ENCODE measurements around the gene RSAD1. TPM values are rescaled to one million over a fixed set of nuclear protein-coding genes. Genes with fewer than 3 reads are reported as not detected.

Gene RSAD1
- total RNA-seq, 2 experiments from 2014 or later = 42.7 to 43.5 TPM

GRCh38 chr17:50514936-50515702 is 36.5 kb downstream of the RSAD1 start:
- Mint-ChIP-seq H3K4me1 (peaks cover 11% of the 10 kb centered on the region), H3K27ac (no peak overlapping the region), H3K4me3 (no peak overlapping the region), H3K9me3 (no peaks in the 10 kb centered on the region), H3K36me3 (no peaks in the 10 kb centered on the region), H3K27me3 (no peaks in the 10 kb centered on the region)
- ATAC-seq (ENCODE audit: low read depth) (no peak), DNase-seq (no peak)
- POLR2A ChIA-PET = interaction anchor here (0.7 kb wide), 1 partner anchor 187 kb away, joined by 3 read pairs; no protein-coding TSS in a partner anchor

DNA sequence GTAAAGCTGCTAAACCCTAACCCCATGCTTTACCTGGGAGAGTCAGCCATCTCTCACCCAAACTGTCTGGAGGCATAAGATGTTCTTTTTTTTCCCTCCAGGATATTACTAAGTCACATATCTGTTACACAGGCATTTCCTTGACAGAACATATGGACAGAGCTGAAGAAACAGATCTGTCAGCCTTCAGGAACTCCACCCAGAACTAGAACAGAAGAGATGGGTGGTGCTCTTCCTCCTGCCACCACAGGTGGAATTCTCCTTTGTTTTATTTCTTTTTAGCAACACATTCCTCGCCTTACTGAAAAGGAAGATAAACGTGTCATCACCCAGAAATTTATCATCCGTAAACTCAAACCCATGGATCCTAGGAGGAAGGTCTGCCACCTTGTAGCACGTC is 38.4 kb downstream of the RSAD1 start:
- POLR2A ChIA-PET = no interaction called here
- Mint-ChIP-seq H3K36me3 (no peaks in the 10 kb centered on the region), H3K9me3 (no peaks in the 10 kb centered on the region), H3K4me1 (no peaks in the 10 kb centered on the region), H3K27me3 (no peaks in the 10 kb centered on the region), H3K4me3 (no peak overlapping the region), H3K27ac (no peak overlapping the region)
- no peak for DNase-seq
- ATAC-seq (ENCODE audit: low read depth) = no peak

DNA sequence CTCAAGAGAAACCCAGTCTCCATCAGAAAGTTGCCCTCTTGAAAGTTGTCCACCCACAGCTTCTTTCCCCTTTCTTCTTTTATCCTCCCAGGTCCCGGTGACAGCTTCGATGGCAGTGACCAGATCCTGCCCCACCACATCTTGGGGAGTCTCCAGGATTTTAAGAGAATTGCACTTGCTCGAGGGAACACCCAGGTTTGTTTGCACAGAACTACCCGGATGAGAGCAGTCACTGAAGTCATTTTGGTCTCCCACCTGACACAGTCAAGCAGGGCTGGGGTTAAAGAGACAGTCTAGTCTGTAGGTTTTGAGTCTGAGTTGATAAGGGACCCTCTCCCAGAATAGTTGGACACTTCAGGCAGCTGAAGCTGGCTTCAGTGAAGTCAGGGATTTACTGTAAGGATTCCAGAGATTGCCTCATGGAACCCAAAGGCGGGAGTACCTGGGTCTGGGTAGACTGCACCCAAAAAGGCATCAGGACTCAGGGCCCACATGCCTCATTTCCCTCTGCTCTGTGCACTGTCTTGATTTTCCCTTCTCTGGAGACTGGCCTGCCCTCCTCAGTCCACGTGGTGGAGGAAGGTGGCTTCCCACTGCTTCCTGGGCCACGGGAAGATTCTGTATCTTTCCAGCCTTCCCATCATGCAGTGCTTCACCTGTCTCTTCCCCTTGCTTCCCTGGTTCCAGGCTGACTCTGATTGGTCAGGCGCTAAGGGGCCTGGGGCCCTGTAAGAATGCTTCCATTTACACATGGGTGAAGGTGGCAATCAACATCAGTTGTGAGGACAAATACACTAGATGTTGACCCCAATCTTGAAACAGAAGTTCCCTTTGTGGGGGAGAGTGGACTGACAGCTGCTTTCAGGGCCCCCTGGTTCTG is 39.1 kb downstream of the RSAD1 start:
- POLR2A ChIA-PET = no interaction called here
- Mint-ChIP-seq H3K36me3 (no peaks in the 10 kb centered on the region), H3K4me1 (no peaks in the 10 kb centered on the region), H3K4me3 (no peak overlapping the region), H3K27me3 (no peaks in the 10 kb centered on the region), H3K9me3 (no peaks in the 10 kb centered on the region), H3K27ac (no peak overlapping the region)
- DNase-seq = no peak
- no peak for ATAC-seq (ENCODE audit: low read depth)

DNA sequence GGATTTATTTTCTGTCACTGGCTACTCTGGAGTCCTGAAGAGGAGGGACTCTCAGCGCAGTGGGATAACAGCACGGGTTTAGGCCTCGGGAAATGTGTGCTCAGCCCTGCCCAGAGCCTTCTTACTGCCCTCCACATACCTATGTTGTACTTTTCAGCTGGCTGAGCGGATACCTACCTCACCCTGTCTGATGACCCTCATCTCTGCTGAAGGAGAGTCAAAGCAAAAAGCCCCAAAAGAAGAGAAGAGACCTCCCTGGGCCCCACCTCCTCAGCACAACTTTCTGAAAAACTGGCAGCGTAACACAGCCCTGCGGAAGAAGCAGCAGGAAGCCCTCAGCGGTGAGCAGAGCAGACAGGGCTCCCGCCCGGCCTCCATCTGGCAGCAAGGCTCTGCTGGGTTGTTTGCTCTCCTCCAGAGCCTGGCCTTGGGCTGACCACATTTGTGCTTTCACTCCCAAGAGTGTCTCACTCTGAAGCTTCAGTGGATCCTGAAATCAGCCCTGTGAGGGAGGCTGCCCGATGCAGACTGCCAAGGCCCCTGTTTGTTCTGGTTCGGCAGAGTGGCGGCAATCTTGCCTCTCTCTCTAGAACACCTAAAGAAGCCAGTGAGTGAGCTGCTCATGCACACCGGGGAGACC is 39.8 kb downstream of the RSAD1 start:
- H3K27ac Mint-ChIP-seq = no peak overlapping the region
- H3K27me3 Mint-ChIP-seq = no peaks in the 10 kb centered on the region
- POLR2A ChIA-PET = no interaction called here
- no peak overlapping the region for H3K4me3 Mint-ChIP-seq
- no peaks in the 10 kb centered on the region for H3K36me3 Mint-ChIP-seq
- no peaks in the 10 kb centered on the region for H3K9me3 Mint-ChIP-seq
- DNase-seq (no peak), ATAC-seq (ENCODE audit: low read depth) (no peak)
- H3K4me1 Mint-ChIP-seq = no peaks in the 10 kb centered on the region

DNA sequence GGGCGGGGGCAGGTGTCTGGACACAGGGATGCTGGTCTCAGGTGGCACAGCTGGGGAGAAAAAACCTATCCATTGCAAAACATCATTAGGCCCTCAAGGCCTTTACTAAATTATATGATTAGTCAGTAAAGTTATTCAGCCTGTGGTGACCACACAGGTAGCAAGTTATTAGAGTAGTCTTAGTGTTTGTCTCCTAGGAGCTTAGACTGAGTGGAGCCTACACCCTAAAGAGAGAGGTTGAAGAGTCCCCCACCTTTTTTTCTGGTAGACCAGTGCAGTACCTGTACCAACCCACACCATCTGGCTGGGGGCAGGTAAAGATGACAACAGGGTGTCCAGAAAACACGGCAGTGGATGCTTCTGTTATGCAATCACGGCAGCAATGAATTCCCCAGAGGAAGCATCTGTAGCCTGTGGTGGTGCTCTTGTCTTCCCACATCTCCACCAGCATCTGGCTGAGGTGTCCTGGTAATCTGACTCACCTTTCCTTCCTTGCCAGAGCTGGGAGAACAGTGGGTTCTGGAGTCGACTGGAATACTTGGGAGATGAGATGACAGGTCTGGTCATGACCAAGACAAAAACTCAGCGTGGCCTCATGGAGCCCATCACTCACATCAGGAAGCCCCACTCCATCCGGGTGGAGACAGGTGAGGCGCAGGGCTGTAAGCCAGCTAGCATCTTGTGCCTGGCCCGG is 40.6 kb downstream of the RSAD1 start:
- Mint-ChIP-seq H3K9me3 (no peaks in the 10 kb centered on the region), H3K36me3 (no peaks in the 10 kb centered on the region), H3K4me3 (no peak overlapping the region), H3K27me3 (no peaks in the 10 kb centered on the region), H3K27ac (no peak overlapping the region), H3K4me1 (no peaks in the 10 kb centered on the region)
- DNase-seq (no peak), ATAC-seq (ENCODE audit: low read depth) (no peak)
- POLR2A ChIA-PET = no interaction called here

GRCh38 chr17:50520483-50520882 is 41.8 kb downstream of the RSAD1 start:
- POLR2A ChIA-PET = no interaction called here
- Mint-ChIP-seq H3K36me3 (no peaks in the 10 kb centered on the region), H3K4me3 (no peak overlapping the region), H3K9me3 (no peaks in the 10 kb centered on the region), H3K4me1 (no peaks in the 10 kb centered on the region), H3K27ac (no peak overlapping the region), H3K27me3 (no peaks in the 10 kb centered on the region)
- no peak for DNase-seq
- ATAC-seq (ENCODE audit: low read depth) = no peak

DNA sequence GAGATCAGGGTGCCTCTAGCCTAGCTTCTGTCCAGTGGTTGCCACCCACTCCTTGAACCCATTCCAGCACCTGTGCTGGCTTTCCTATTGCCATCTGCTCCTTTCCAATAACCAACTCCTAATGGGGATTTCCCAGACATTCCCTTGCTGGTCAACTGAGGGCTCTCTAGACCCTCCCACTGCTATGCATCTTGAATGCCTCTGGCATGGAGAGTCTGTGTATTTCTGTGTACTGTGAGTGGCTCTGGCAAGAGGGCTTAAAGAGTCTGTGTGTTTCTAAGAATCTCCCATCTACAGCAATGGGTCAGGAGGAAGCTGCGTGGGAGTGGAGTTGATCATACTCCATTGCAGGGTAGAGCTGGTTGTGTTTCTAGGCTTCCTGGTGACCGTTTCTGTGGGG is 42.9 kb downstream of the RSAD1 start:
- Mint-ChIP-seq H3K36me3 (no peaks in the 10 kb centered on the region), H3K4me1 (no peaks in the 10 kb centered on the region), H3K9me3 (no peaks in the 10 kb centered on the region), H3K27me3 (no peaks in the 10 kb centered on the region), H3K27ac (no peak overlapping the region), H3K4me3 (no peak overlapping the region)
- ATAC-seq (ENCODE audit: low read depth) (no peak), DNase-seq (no peak)
- POLR2A ChIA-PET = no interaction called here

GRCh38 chr17:50522766-50523165 is 44.1 kb downstream of the RSAD1 start:
- Mint-ChIP-seq H3K27ac (no peak overlapping the region), H3K4me1 (no peaks in the 10 kb centered on the region), H3K36me3 (no peaks in the 10 kb centered on the region), H3K27me3 (no peaks in the 10 kb centered on the region), H3K4me3 (no peak overlapping the region), H3K9me3 (no peaks in the 10 kb centered on the region)
- DNase-seq (no peak), ATAC-seq (ENCODE audit: low read depth) (no peak)
- POLR2A ChIA-PET = no interaction called here

DNA sequence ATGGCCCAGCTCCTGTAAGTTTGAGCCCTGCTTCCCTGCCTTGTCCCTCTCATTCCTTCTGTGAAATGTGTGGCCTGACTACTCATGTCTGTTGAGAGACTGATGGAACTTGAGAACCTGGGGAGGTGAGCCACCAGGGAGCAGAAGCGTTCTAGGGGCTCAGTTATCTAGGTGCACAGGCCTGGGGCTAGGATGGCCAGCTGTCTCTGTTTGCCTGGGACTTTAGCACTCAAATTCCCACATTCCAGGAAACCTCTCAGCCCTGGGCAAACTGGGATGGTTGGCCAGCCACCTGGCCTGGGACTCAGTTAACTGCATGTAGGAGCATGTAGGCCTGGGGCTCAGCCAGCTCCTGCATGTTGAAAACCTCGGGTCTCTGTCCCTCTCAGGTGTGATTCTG is 44.5 kb downstream of the RSAD1 start:
- Mint-ChIP-seq H3K36me3 (no peaks in the 10 kb centered on the region), H3K4me1 (no peaks in the 10 kb centered on the region), H3K27me3 (peaks cover under 1% of the 10 kb centered on the region), H3K9me3 (no peaks in the 10 kb centered on the region), H3K4me3 (no peak overlapping the region), H3K27ac (no peak overlapping the region)
- DNase-seq (no peak), ATAC-seq (ENCODE audit: low read depth) (no peak)
- POLR2A ChIA-PET = no interaction called here

DNA sequence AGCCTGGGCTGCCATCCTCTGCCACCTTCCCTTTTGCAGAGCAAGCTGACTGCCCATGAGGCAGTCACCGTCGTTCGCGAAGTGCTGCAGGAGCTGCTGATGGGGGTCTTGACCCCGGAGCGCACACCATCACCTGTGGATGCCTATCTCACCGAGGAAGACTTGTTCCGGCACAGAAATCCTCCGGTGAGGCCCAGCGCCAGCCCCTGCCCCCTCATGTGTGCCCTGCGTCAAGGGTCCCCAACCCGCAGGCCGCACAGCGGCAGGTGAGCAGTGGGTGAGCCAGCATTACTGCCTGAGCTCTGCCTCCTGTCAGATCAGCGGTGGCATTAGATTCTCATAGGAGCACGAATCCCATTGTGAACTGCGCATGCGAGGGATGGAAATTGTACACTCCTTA is 46.2 kb downstream of the RSAD1 start:
- no peak overlapping the region for H3K4me3 Mint-ChIP-seq
- H3K4me1 Mint-ChIP-seq = no peaks in the 10 kb centered on the region
- H3K9me3 Mint-ChIP-seq = no peaks in the 10 kb centered on the region
- DNase-seq (no peak), ATAC-seq (ENCODE audit: low read depth) (no peak)
- POLR2A ChIA-PET = no interaction called here
- H3K27ac Mint-ChIP-seq = no peak overlapping the region
- peaks cover 10% of the 10 kb centered on the region for H3K27me3 Mint-ChIP-seq
- H3K36me3 Mint-ChIP-seq = no peaks in the 10 kb centered on the region

GRCh38 chr17:50527155-50527762 is 48.6 kb downstream of the RSAD1 start:
- no peak for ATAC-seq (ENCODE audit: low read depth)
- Mint-ChIP-seq H3K27me3 (peaks cover 26% of the 10 kb centered on the region), H3K4me3 (no peak overlapping the region), H3K27ac (no peak overlapping the region), H3K36me3 (no peaks in the 10 kb centered on the region), H3K9me3 (no peaks in the 10 kb centered on the region), H3K4me1 (no peaks in the 10 kb centered on the region)
- no peak for DNase-seq
- POLR2A ChIA-PET = no interaction called here

DNA sequence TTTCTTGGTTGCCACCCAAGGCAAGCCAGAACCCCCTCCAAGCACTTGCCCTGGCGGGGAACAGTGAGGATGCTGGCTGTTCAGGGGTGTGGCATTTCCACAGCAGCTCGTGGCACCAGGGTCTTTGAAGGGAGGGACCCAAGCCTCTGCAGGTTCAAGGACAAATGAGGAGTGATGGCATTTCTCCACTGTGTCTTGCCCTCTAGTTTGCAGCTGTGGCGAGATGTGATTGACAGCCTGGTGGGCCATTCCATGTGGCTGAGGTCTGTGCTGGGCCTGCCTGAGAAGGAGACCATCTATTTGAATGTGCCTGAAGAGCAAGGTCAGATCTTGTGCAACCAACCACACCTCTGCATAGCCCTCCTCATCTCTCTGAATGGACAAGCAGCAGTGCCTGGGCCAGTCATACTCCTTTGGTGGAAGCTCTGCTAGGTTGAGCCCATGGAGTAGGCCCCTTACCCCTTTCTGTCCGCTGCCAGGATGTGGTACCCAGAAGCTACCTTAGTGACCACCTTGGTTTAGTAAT is 49.4 kb downstream of the RSAD1 start:
- ATAC-seq (ENCODE audit: low read depth) (no peak), DNase-seq (no peak)
- H3K4me3 Mint-ChIP-seq = no peak overlapping the region
- no peak overlapping the region for H3K27ac Mint-ChIP-seq
- POLR2A ChIA-PET = no interaction called here
- H3K36me3 Mint-ChIP-seq = no peaks in the 10 kb centered on the region
- peaks cover 32% of the 10 kb centered on the region for H3K27me3 Mint-ChIP-seq
- no peaks in the 10 kb centered on the region for H3K9me3 Mint-ChIP-seq
- H3K4me1 Mint-ChIP-seq = peaks cover 4% of the 10 kb centered on the region

- POLR2A ChIA-PET = no interaction called here
- Mint-ChIP-seq H3K27me3 (peaks cover 50% of the 10 kb centered on the region), H3K4me3 (no peak overlapping the region), H3K9me3 (no peaks in the 10 kb centered on the region), H3K36me3 (no peaks in the 10 kb centered on the region), H3K27ac (no peak overlapping the region), H3K4me1 (peaks cover 10% of the 10 kb centered on the region)
- no peak for DNase-seq
- no peak for ATAC-seq (ENCODE audit: low read depth)
Measured at GRCh38 chr17:50529849-50530248, 51.2 kb downstream of the RSAD1 start.

Data from activated naive CD8-positive, alpha-beta T cell treated with anti-CD3 and anti-CD28 coated beads, Interleukin-2, amount 10 ng/mL, durations not matched to agents 7 days and 5 days (primary cell).